SJSA1 (cell line): ENCODE data around the gene NOLC1. TPM values are rescaled to one million over a fixed set of nuclear protein-coding genes. Genes with fewer than 3 reads are reported as not detected.
A peak's percentile ranks its signal among the peaks of the same experiment; 100 is the strongest.

Source experiments
- DNase-seq, 2 experiments: peaks; one replicate each; pipeline ENCODE4 v3.0.0-alpha.2; 2015 to 2020; ENCODE audit warnings: low spot score in 2 of 2, low read depth in 1 of 2
- H3K27ac ChIP-seq: fragments of 250-450 bp; sonication (Bioruptor Pico); 2 replicates; pipeline ENCODE4 v1.5.1; 2020; ENCODE audit warnings: mild to moderate bottlenecking, moderate library complexity
- H3K27me3 ChIP-seq: fragments of 250-450 bp; sonication (Bioruptor Pico); replicated peaks from 2 replicates; pipeline ENCODE4 v1.5.1; 2020; ENCODE audit warnings: mild to moderate bottlenecking, moderate library complexity
- H3K36me3 ChIP-seq: fragments of 250-450 bp; sonication (Bioruptor Pico); 2 replicates; pipeline ENCODE4 v1.5.1; 2020; ENCODE audit warnings: mild to moderate bottlenecking
- H3K4me1 ChIP-seq: fragments of 250-450 bp; sonication (Bioruptor Pico); replicated peaks from 2 replicates; pipeline ENCODE4 v1.6.1; 2021; ENCODE audit warnings: mild to moderate bottlenecking
- H3K4me3 ChIP-seq: fragments of 250-450 bp; sonication (Bioruptor Pico); 2 replicates; pipeline ENCODE4 v1.5.1; 2020; ENCODE audit warnings: mild to moderate bottlenecking
- H3K9me3 ChIP-seq: fragments of 250-450 bp; sonication (Bioruptor Pico); replicated peaks from 2 replicates; pipeline ENCODE4 v1.5.1; 2020; ENCODE audit warnings: mild to moderate bottlenecking
- total RNA-seq: library from RNA; depleted of rRNA; stranded (reverse); fragments of >200 nt; shearing (Covaris generic); gene quantifications from 2 replicates; pipeline ENCODE4 v1.2.3, GENCODE V29; 2014

NOLC1 gene
- total RNA-seq, 1 experiment from 2014 or later: 60.1 TPM

- DNase-seq: peak; percentile 72 to 90
Observed at GRCh38 chr10:102133373-102134195, 18.6 kb upstream of the NOLC1 start.

GRCh38 chr10:102134416-102134815, 17.8 kb upstream of the NOLC1 start:
- Histone ChIP-seq H3K4me3 (peak overlapping the region; percentile 76), H3K27me3 (no peaks in the 10 kb centered on the region), H3K36me3 (peaks cover 51% of the 10 kb centered on the region), H3K9me3 (no peaks in the 10 kb centered on the region), H3K27ac (peak overlapping the region; percentile 80), H3K4me1 (peaks cover 26% of the 10 kb centered on the region)
- no peak for DNase-seq

More at GRCh38 chr10:102133373-102134195, 18.6 kb upstream of the NOLC1 start:
- H3K27me3 ChIP-seq: no peaks in the 10 kb centered on the region
- peaks cover 26% of the 10 kb centered on the region for H3K4me1 ChIP-seq
- no peaks in the 10 kb centered on the region for H3K9me3 ChIP-seq
- peak overlapping the region; percentile 76 for H3K4me3 ChIP-seq
- H3K27ac ChIP-seq: peak overlapping the region; percentile 80
- peaks cover 43% of the 10 kb centered on the region for H3K36me3 ChIP-seq

- no peaks in the 10 kb centered on the region for H3K27me3 ChIP-seq
- DNase-seq: no peak
- H3K36me3 ChIP-seq: peaks cover 68% of the 10 kb centered on the region
- H3K27ac ChIP-seq: no peak overlapping the region
- no peaks in the 10 kb centered on the region for H3K9me3 ChIP-seq
- no peak overlapping the region for H3K4me3 ChIP-seq
- H3K4me1 ChIP-seq: peaks cover 26% of the 10 kb centered on the region
Observed at GRCh38 chr10:102135956-102136526, 16.1 kb upstream of the NOLC1 start.

GRCh38 chr10:102139281-102140110, 12.7 kb upstream of the NOLC1 start:
- no peaks in the 10 kb centered on the region for H3K27me3 ChIP-seq
- H3K9me3 ChIP-seq: no peaks in the 10 kb centered on the region
- H3K4me3 ChIP-seq: no peak overlapping the region
- H3K36me3 ChIP-seq: peaks cover 87% of the 10 kb centered on the region
- no peak for DNase-seq
- H3K4me1 ChIP-seq: peaks cover 6% of the 10 kb centered on the region
- H3K27ac ChIP-seq: no peak overlapping the region

GRCh38 chr10:102140218-102140617, 12.0 kb upstream of the NOLC1 start:
- DNase-seq: no peak
- Histone ChIP-seq H3K36me3 (peaks cover 87% of the 10 kb centered on the region), H3K4me1 (no peaks in the 10 kb centered on the region; the same call in 1 of the 2 replicates)

GRCh38 chr10:102140913-102141540, 11.2 kb upstream of the NOLC1 start:
- H3K9me3 ChIP-seq: no peaks in the 10 kb centered on the region
- DNase-seq: no peak
- H3K4me1 ChIP-seq: no peaks in the 10 kb centered on the region
- no peak overlapping the region for H3K27ac ChIP-seq
- no peaks in the 10 kb centered on the region for H3K27me3 ChIP-seq
- no peak overlapping the region for H3K4me3 ChIP-seq
- H3K36me3 ChIP-seq: peaks cover 84% of the 10 kb centered on the region

More at GRCh38 chr10:102140218-102140617, 12.0 kb upstream of the NOLC1 start:
- Histone ChIP-seq H3K27ac (no peak overlapping the region), H3K4me3 (no peak overlapping the region), H3K27me3 (no peaks in the 10 kb centered on the region), H3K9me3 (no peaks in the 10 kb centered on the region)

- Histone ChIP-seq H3K4me3 (no peak overlapping the region), H3K27ac (no peak overlapping the region), H3K4me1 (no peaks in the 10 kb centered on the region), H3K36me3 (peaks cover 88% of the 10 kb centered on the region), H3K27me3 (no peaks in the 10 kb centered on the region), H3K9me3 (no peaks in the 10 kb centered on the region)
- no peak for DNase-seq
Observed at GRCh38 chr10:102141583-102142107, 10.5 kb upstream of the NOLC1 start.

- Histone ChIP-seq H3K4me3 (no peak overlapping the region), H3K27me3 (no peaks in the 10 kb centered on the region), H3K9me3 (no peaks in the 10 kb centered on the region), H3K27ac (no peak overlapping the region), H3K36me3 (peaks cover 85% of the 10 kb centered on the region), H3K4me1 (peaks cover 12% of the 10 kb centered on the region)
- no peak for DNase-seq
Observed at GRCh38 chr10:102146971-102147428, 5.2 kb upstream of the NOLC1 start.

- H3K27ac ChIP-seq: no peak overlapping the region
- peaks cover 85% of the 10 kb centered on the region for H3K36me3 ChIP-seq
- peaks cover 12% of the 10 kb centered on the region for H3K4me1 ChIP-seq
- H3K9me3 ChIP-seq: no peaks in the 10 kb centered on the region
- H3K4me3 ChIP-seq: no peak overlapping the region
- H3K27me3 ChIP-seq: no peaks in the 10 kb centered on the region
- DNase-seq: no peak
Observed at GRCh38 chr10:102147561-102147960, 4.6 kb upstream of the NOLC1 start.

GRCh38 chr10:102148275-102148674, 3.9 kb upstream of the NOLC1 start:
- Histone ChIP-seq H3K9me3 (no peaks in the 10 kb centered on the region), H3K36me3 (peaks cover 81% of the 10 kb centered on the region), H3K4me1 (peaks cover 15% of the 10 kb centered on the region), H3K27me3 (no peaks in the 10 kb centered on the region), H3K27ac (no peak overlapping the region), H3K4me3 (no peak overlapping the region)
- DNase-seq: no peak

- no peaks in the 10 kb centered on the region for H3K27me3 ChIP-seq
- H3K36me3 ChIP-seq: peaks cover 70% of the 10 kb centered on the region
- H3K4me3 ChIP-seq: peak overlapping the region; percentile 65
- DNase-seq: no peak
- peak overlapping the region; percentile 90 for H3K27ac ChIP-seq
- H3K4me1 ChIP-seq: peaks cover 17% of the 10 kb centered on the region
- no peaks in the 10 kb centered on the region for H3K9me3 ChIP-seq
Observed at GRCh38 chr10:102150970-102151773, 1.0 kb upstream of the NOLC1 start.

GRCh38 chr10:102152545-102152890, 329 bp downstream of the NOLC1 start:
- H3K27ac ChIP-seq: peak overlapping the region; percentile 73
- peaks cover 17% of the 10 kb centered on the region for H3K4me1 ChIP-seq
- H3K9me3 ChIP-seq: no peaks in the 10 kb centered on the region
- H3K27me3 ChIP-seq: no peaks in the 10 kb centered on the region
- no peak for DNase-seq
- H3K4me3 ChIP-seq: peak overlapping the region; percentile 65
- peaks cover 70% of the 10 kb centered on the region for H3K36me3 ChIP-seq
